IMR-90 (cell line): ENCODE measurements around the gene GSN. TPM values are rescaled to one million over a fixed set of nuclear protein-coding genes. Genes with fewer than 3 reads are reported as not detected.

Experiments
- ATAC-seq: fragments of 200-7000 bp; cut with Tn5 transposase; 2 replicates; pipeline ENCODE4 v1.9.1; 2020; ENCODE audit warnings: low read depth, mild to moderate bottlenecking, moderate library complexity
- BruUV-seq: library from RNA; stranded (reverse); fragments of 400-500 nt; replicated peaks from 2 replicates; lab custom pipeline; 2021; lab: Mats Ljungman, UMichigan
- CTCF ChIA-PET: fragments of 300-600 bp; formaldehyde crosslinking; extraction: SDS; loops from one replicate; lab custom pipeline; 2021; ENCODE audit warnings: antibody characterized with exemption; lab: Yijun Ruan, JAX
- POLR2A ChIA-PET: fragments of 300-600 bp; sonication (Branson Sonifier 250); formaldehyde crosslinking; loops from one replicate; lab custom pipeline; 2022; ENCODE audit warnings: antibody characterized with exemption; ENCODE audit not compliant: unreplicated experiment; lab: Charles Lee
- DNase-seq: peaks from one replicate; pipeline ENCODE4 v3.0.0; 2013
- H2AFZ ChIP-seq: replicated peaks from 2 replicates; pipeline ENCODE3; 2013; ENCODE audit warnings: low read length, mild to moderate bottlenecking; ENCODE audit not compliant: poor library complexity
- H2AK5ac ChIP-seq: 2 replicates; pipeline ENCODE4 v1.6.1; 2013; ENCODE audit warnings: low read depth, low read length, inconsistent platforms
- H2AK9ac ChIP-seq: replicated peaks from 2 replicates; pipeline ENCODE3; 2013; ENCODE audit warnings: mild to moderate bottlenecking, low read depth, low read length, moderate library complexity; ENCODE audit not compliant: poor library complexity
- H2BK120ac ChIP-seq: 2 replicates; pipeline ENCODE4 v1.6.1; 2013; ENCODE audit warnings: low read depth, low read length, inconsistent platforms
- H2BK15ac ChIP-seq: 3 replicates; pipeline ENCODE4 v1.6.1; 2013; ENCODE audit warnings: low read depth, low read length, inconsistent platforms
- H2BK20ac ChIP-seq: 2 replicates; pipeline ENCODE4 v1.6.1; 2013; ENCODE audit warnings: low read depth, mild to moderate bottlenecking, inconsistent platforms, low read length, moderate library complexity
- H2BK5ac ChIP-seq: 2 replicates; pipeline ENCODE4 v1.6.1; 2013; ENCODE audit warnings: mild to moderate bottlenecking, low read depth, low read length, inconsistent platforms; ENCODE audit not compliant: poor library complexity, severe bottlenecking
- H3K14ac ChIP-seq: replicated peaks from 2 replicates; pipeline ENCODE4 v1.6.1; 2013; ENCODE audit warnings: low read depth, low read length, inconsistent platforms
- H3K18ac ChIP-seq: 2 replicates; pipeline ENCODE4 v1.6.1; 2013; ENCODE audit warnings: low read depth, low read length, control low read depth
- H3K23ac ChIP-seq: 2 replicates; pipeline ENCODE4 v1.6.1; 2013; ENCODE audit warnings: low read depth, low read length, inconsistent platforms
- H3K27ac ChIP-seq: 2 replicates; pipeline ENCODE4 v1.5.1; 2013; ENCODE audit warnings: mild to moderate bottlenecking, control low read depth, low read length; ENCODE audit not compliant: insufficient read depth
- H3K27me3 ChIP-seq: 2 replicates; pipeline ENCODE4 v1.6.1; 2013; ENCODE audit warnings: low read length; ENCODE audit not compliant: control insufficient read depth, insufficient read depth
- H3K36me3 ChIP-seq: 2 replicates; pipeline ENCODE4 v1.6.1; 2013; ENCODE audit warnings: low read length, mixed read lengths; ENCODE audit not compliant: control insufficient read depth, insufficient read depth
- H3K4ac ChIP-seq: 2 replicates; pipeline ENCODE4 v1.6.1; 2013; ENCODE audit warnings: low read depth, low read length, inconsistent platforms
- H3K4me1 ChIP-seq: 2 replicates; pipeline ENCODE4 v1.6.1; 2013; ENCODE audit warnings: low read length, mixed read lengths; ENCODE audit not compliant: control insufficient read depth, insufficient read depth
- H3K4me2 ChIP-seq: 2 replicates; pipeline ENCODE4 v1.6.1; 2013; ENCODE audit warnings: low read depth, mild to moderate bottlenecking, control low read depth, low read length, moderate library complexity
- H3K4me3 ChIP-seq: 2 replicates; pipeline ENCODE4 v1.5.1; 2013; ENCODE audit warnings: low read depth, mild to moderate bottlenecking, control low read depth, low read length, moderate library complexity; ENCODE audit not compliant: insufficient read depth
- H3K56ac ChIP-seq: 2 replicates; pipeline ENCODE4 v1.6.1; 2013; ENCODE audit warnings: low read length, inconsistent platforms; ENCODE audit not compliant: insufficient read depth; ENCODE audit errors: extremely low read depth
- H3K79me1 ChIP-seq, 2 experiments: 2 replicates each; pipeline ENCODE4 v1.6.1; 2013; ENCODE audit warnings: low read length in 2 of 2, inconsistent platforms in 1 of 2, low read depth in 1 of 2
- H3K9ac ChIP-seq: 2 replicates; pipeline ENCODE4 v1.6.1; 2013; ENCODE audit warnings: low read depth, low read length, control low read depth
- H3K9me1 ChIP-seq: 2 replicates; pipeline ENCODE4 v1.6.1; 2013; ENCODE audit warnings: low read length, inconsistent platforms; ENCODE audit not compliant: insufficient read depth
- H3K9me3 ChIP-seq: 2 replicates; pipeline ENCODE4 v1.6.1; 2013; ENCODE audit warnings: low read length; ENCODE audit not compliant: control insufficient read depth, insufficient read depth
- H4K20me1 ChIP-seq: 2 replicates; pipeline ENCODE4 v1.6.1; 2013; ENCODE audit warnings: low read length, inconsistent platforms; ENCODE audit not compliant: insufficient read depth
- H4K5ac ChIP-seq: 2 replicates; pipeline ENCODE4 v1.6.1; 2013; ENCODE audit warnings: mild to moderate bottlenecking, low read depth, low read length, control low read depth
- H4K8ac ChIP-seq, 2 experiments: 2 replicates each; pipeline ENCODE4 v1.6.1; 2013; ENCODE audit warnings: low read depth in 2 of 2, low read length in 2 of 2, control low read depth in 1 of 2, inconsistent platforms in 1 of 2
- H4K91ac ChIP-seq: 2 replicates; pipeline ENCODE4 v1.6.1; 2013; ENCODE audit warnings: low read depth, low read length, inconsistent platforms; ENCODE audit not compliant: insufficient read depth
- CEBPB ChIP-seq: IDR thresholded peaks from 2 replicates; pipeline ENCODE4 v1.6.1; 2012; ENCODE audit warnings: low read depth, low read length, improper control_type of control experiment
- CTCF ChIP-seq: conservative IDR thresholded peaks from 2 replicates; pipeline ENCODE4 v1.5.1; 2012; ENCODE audit warnings: mild to moderate bottlenecking, low read depth, low read length, improper control_type of control experiment
- FOS ChIP-seq: fragments of 150-350 bp; IDR thresholded peaks from 2 replicates; pipeline ENCODE4 v1.6.1; 2016; ENCODE audit warnings: low read depth, low read length
- MXI1 ChIP-seq: IDR thresholded peaks from 2 replicates; pipeline ENCODE4 v1.6.1; 2012; ENCODE audit warnings: low read depth, mild to moderate bottlenecking, low read length, moderate library complexity, borderline replicate concordance
- POLR2A ChIP-seq: IDR thresholded peaks from 2 replicates; pipeline ENCODE4 v1.6.1; 2012; ENCODE audit warnings: mild to moderate bottlenecking, low read depth, low read length
- RAD21 ChIP-seq: IDR thresholded peaks from 2 replicates; pipeline ENCODE4 v1.6.1; 2012; ENCODE audit warnings: low read length, improper control_type of control experiment
- RCOR1 ChIP-seq: IDR thresholded peaks from 2 replicates; pipeline ENCODE4 v1.6.1; 2012; ENCODE audit warnings: mild to moderate bottlenecking, low read length, improper control_type of control experiment; ENCODE audit not compliant: insufficient replicate concordance
- RFX5 ChIP-seq: IDR thresholded peaks from 2 replicates; pipeline ENCODE4 v1.8.0; 2012; ENCODE audit warnings: low read depth, mild to moderate bottlenecking, low read length, moderate library complexity
- SMC3 ChIP-seq: fragments of 150-350 bp; IDR thresholded peaks from 2 replicates; pipeline ENCODE4 v1.6.1; 2016; ENCODE audit warnings: low read depth, mild to moderate bottlenecking, antibody characterized with exemption, low read length, moderate library complexity
- USF2 ChIP-seq: fragments of 150-350 bp; IDR thresholded peaks from 2 replicates; pipeline ENCODE4 v1.6.1; 2017; ENCODE audit warnings: mild to moderate bottlenecking, antibody characterized with exemption, low read length, low read depth
- WGBS, 2 experiments: methylation state at CpG; one replicate each; pipeline versions ENCODE4 v1.1.5 to v1.1.7; 2013; ENCODE audit warnings: missing lambda C conversion rate in 2 of 2; ENCODE audit not compliant: insufficient read length in 1 of 2; ENCODE audit errors: extremely low coverage in 2 of 2; 5-methylcytosine and 5-hydroxymethylcytosine counted together
- dilution Hi-C: fragments of 300-500 bp; cut with HindIII; formaldehyde crosslinking; loops from one replicate; pipeline ENCODE4 v1.14.3; 2018; ENCODE audit warnings: low sequenced_read_pairs; ENCODE audit not compliant: unreplicated experiment
- in situ Hi-C: fragments of 300-500 bp; cut with MboI; formaldehyde crosslinking; loops from 3 replicates; pipeline ENCODE4 v1.14.3; 2019; ENCODE audit warnings: low sequenced_read_pairs, inconsistent platforms, mixed read lengths
- intact Hi-C: fragments of 100-400 bp; cut with micrococcal nuclease; formaldehyde crosslinking; loops from 2 replicates; pipeline ENCODE4 v1.10.0; 2022
- polyA plus RNA-seq, 3 experiments: library from polyadenylated mRNA; depleted of rRNA; stranded (reverse); fragments of >200 nt; gene quantifications; 2 replicates each; pipeline ENCODE4 v1.2.3, GENCODE V29; 2012; ENCODE audit warnings: low replicate concordance in 1 of 3
- total RNA-seq: library from RNA; depleted of rRNA; stranded (reverse); fragments of >200 nt; gene quantifications from 2 replicates; pipeline ENCODE4 v1.2.3, GENCODE V29; 2012

The GSN gene
- total and polyA plus RNA-seq, 2 of the 4 experiments (the other 2 are of a cell fraction): 495 to 547 TPM

- H3K27me3 ChIP-seq: no peaks in the 10 kb centered on the region
- peaks cover 7% of the 10 kb centered on the region; the same call in 1 of the 2 replicates for H3K9me1 ChIP-seq
- H3K18ac ChIP-seq: peak overlapping the region; percentile 47; the same call in 1 of the 2 replicates
- H3K23ac ChIP-seq: no peak overlapping the region
- H2BK5ac ChIP-seq: peak overlapping the region; percentile 79
- peak overlapping the region; percentile 79; the same call in 1 of the 2 replicates for H4K5ac ChIP-seq
- H3K79me1 ChIP-seq: no peaks in the 10 kb centered on the region
- no peak overlapping the region for H2AK9ac ChIP-seq
- ChIA-PET CTCF (interaction anchor here (1.4 kb wide), 1 partner anchor 10 kb away, joined by 3 read pairs; no protein-coding TSS in a partner anchor), POLR2A (no interaction called here)
- peak; percentile 73 for DNase-seq
- peak overlapping the region; percentile 23; the same call in 1 of the 2 replicates for H2AK5ac ChIP-seq
- dilution Hi-C loops (no loop called here), intact Hi-C loops (no loop called here), in situ Hi-C loops (no loop called here)
- H3K36me3 ChIP-seq: no peaks in the 10 kb centered on the region
- peak overlapping the region; percentile 72; the same call in 1 of the 2 replicates for H2BK20ac ChIP-seq
- H3K27ac ChIP-seq: peak overlapping the region; percentile 15; the same call in 1 of the 2 replicates
- H2BK120ac ChIP-seq: peak overlapping the region; percentile 64; the same call in 1 of the 2 replicates
- no peaks in the 10 kb centered on the region for H4K20me1 ChIP-seq
- 100% methylated on average over 1 of the region's 5 CpGs; no CpG with 5 or more reads in 1 of the 2 experiments for WGBS, 2 experiments
- peak overlapping the region; percentile 59 to 85; a peak in 3 of 4 replicates for H4K8ac ChIP-seq
- peak overlapping the region; percentile 55; the same call in 1 of the 3 replicates for H2BK15ac ChIP-seq
- ATAC-seq: peak; percentile 75
- peak; percentile 52; the same call in 1 of the 2 replicates for TF ChIP-seq FOS
- peak; percentile 95 for TF ChIP-seq USF2
- no peak for TF ChIP-seq SMC3
- no peak for TF ChIP-seq RFX5
- TF ChIP-seq CEBPB: peak; percentile 48; the same call in 1 of the 2 replicates
- TF ChIP-seq RCOR1: peak; percentile 31
- no peak for TF ChIP-seq MXI1
- TF ChIP-seq POLR2A: no peak
- TF ChIP-seq RAD21: no peak
- no peak for TF ChIP-seq CTCF
- no peaks in the 10 kb centered on the region for H3K9me3 ChIP-seq
- H3K4ac ChIP-seq: peak overlapping the region; percentile 59
- H3K14ac ChIP-seq: no peak overlapping the region; the same call in 1 of the 2 replicates
- no peak overlapping the region for H3K9ac ChIP-seq
- no peak overlapping the region for H3K56ac ChIP-seq
- peak overlapping the region; percentile 41; the same call in 1 of the 2 replicates for H4K91ac ChIP-seq
- H2AFZ ChIP-seq: no peak overlapping the region
- no TSS peak for BruUV-seq
- no peak overlapping the region for H3K4me2 ChIP-seq
- H3K4me3 ChIP-seq: no peak overlapping the region
- peaks cover 12% of the 10 kb centered on the region for H3K4me1 ChIP-seq
Measured at GRCh38 chr9:121242219-121242958, 25.6 kb upstream of the GSN start.
